ENCODE measurements around the gene ARL11.

The ARL11 gene

GRCh38 chr13:49679246-49679645 is 50.9 kb downstream of the ARL11 start:
- H3K4me3 ChIP-seq, result no peak overlapping the region
- no peak for DNase-seq (ENCODE audit: low spot score)
- TF ChIP-seq, protein P1, sequence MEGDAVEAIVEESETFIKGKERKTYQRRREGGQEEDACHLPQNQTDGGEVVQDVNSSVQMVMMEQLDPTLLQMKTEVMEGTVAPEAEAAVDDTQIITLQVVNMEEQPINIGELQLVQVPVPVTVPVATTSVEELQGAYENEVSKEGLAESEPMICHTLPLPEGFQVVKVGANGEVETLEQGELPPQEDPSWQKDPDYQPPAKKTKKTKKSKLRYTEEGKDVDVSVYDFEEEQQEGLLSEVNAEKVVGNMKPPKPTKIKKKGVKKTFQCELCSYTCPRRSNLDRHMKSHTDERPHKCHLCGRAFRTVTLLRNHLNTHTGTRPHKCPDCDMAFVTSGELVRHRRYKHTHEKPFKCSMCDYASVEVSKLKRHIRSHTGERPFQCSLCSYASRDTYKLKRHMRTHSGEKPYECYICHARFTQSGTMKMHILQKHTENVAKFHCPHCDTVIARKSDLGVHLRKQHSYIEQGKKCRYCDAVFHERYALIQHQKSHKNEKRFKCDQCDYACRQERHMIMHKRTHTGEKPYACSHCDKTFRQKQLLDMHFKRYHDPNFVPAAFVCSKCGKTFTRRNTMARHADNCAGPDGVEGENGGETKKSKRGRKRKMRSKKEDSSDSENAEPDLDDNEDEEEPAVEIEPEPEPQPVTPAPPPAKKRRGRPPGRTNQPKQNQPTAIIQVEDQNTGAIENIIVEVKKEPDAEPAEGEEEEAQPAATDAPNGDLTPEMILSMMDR (IDR thresholded peaks at IDR 0.05), result no peak
- no peak overlapping the region for H3K27ac ChIP-seq

- no peak overlapping the region for H3K4me3 ChIP-seq
- H3K27ac ChIP-seq, result no peak overlapping the region
- DNase-seq (ENCODE audit: low spot score), result no peak
- TF ChIP-seq, protein P1 (IDR thresholded peaks at IDR 0.05), result no peak
Measured at GRCh38 chr13:49681842-49682435, 53.6 kb downstream of the ARL11 start.
